SU-DHL-6 (cell line): ENCODE results near the gene HSPA9.

Experiments
- EZH2phosphoT487 ChIP-seq: fragments of 200-600 bp; sonication (generic), shearing (Covaris generic); conservative IDR thresholded peaks from 2 replicates; pipeline ENCODE4 v1.6.1; 2018; ENCODE audit warnings: mild to moderate bottlenecking, antibody characterized with exemption, low read length, moderate library complexity, mixed read lengths
- TF ChIP-seq, protein P1 (sequence below): fragments of 200-600 bp; sonication (generic); IDR thresholded peaks from one replicate; pipeline ENCODE4 v1.5.1; 2017; ENCODE audit warnings: antibody characterized with exemption, mild to moderate bottlenecking, low read length, moderate library complexity; ENCODE audit not compliant: insufficient read depth, poor library complexity, severe bottlenecking

DNA sequence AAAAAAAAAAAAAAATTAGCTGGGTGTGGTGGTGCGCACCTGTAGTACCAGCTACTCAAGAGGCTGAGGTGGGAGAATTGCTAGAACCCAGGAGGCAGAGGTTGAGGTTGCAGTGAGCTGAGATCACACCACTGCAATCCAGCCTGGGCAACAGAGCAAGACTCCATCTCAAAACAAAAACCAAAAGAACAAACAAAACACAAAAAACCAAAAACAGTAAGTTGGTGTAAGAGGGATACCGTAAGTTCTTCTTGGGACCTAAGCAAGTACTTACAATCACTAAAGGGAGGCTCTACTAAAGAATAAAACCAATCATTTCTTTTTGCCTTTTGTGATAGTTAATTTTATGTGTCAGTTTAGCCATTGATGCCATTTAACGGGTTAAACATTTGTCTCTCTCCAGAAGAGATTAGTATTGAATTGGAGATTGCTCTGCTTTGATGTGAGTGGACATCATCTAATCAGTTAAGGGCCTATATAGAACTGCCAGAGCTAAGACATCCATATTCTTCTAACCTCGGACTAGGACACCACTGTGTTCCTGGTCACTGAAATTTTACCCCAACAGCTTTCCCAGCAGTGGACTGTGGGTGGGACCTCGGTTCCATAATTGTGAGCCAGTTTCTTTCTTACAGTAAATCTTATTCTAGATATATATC is 21.6 kb downstream of the HSPA9 start:
- TF ChIP-seq, protein P1, sequence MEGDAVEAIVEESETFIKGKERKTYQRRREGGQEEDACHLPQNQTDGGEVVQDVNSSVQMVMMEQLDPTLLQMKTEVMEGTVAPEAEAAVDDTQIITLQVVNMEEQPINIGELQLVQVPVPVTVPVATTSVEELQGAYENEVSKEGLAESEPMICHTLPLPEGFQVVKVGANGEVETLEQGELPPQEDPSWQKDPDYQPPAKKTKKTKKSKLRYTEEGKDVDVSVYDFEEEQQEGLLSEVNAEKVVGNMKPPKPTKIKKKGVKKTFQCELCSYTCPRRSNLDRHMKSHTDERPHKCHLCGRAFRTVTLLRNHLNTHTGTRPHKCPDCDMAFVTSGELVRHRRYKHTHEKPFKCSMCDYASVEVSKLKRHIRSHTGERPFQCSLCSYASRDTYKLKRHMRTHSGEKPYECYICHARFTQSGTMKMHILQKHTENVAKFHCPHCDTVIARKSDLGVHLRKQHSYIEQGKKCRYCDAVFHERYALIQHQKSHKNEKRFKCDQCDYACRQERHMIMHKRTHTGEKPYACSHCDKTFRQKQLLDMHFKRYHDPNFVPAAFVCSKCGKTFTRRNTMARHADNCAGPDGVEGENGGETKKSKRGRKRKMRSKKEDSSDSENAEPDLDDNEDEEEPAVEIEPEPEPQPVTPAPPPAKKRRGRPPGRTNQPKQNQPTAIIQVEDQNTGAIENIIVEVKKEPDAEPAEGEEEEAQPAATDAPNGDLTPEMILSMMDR: no peak
- TF ChIP-seq EZH2phosphoT487: no peak
